ENCODE measurements around the gene RAD21L1. TPM values are rescaled to one million over a fixed set of nuclear protein-coding genes. Genes with fewer than 3 reads are reported as not detected.

The RAD21L1 gene
- total RNA-seq, 1 donor from 2014 or later: not detected

DNA sequence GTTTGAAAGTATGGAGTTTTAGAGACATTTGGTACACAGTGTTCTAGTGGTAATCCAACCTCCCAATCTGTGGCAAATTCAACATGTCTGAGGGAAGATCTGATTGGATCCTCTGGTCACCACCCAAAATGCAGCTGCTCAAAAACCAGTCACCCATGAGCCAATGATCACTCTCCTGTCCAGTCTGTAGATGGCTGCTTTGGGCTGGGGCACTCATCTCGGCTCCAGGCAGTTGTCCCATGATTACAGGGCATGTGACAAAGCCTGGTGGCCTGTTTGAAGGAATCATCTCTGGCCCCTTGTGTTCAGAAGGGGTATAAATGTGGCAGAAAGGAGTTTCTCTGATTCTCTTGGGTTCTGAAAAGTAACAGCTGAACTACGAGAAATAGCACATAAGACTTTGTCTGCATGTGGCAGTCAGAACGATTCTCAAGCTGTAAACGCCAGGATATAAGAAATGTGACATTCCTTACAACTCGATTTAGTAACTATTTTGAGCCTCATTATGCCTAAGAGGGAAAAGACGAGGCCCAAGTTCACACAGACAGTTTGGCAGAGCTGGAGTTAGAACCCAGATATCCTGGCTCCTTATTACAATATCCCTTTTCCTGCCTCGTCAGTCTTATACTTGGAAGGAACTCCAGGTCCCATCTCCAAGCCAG is 26.5 kb upstream of the RAD21L1 start:
- H3K27me3 Mint-ChIP-seq (ENCODE audit: low read depth): peaks cover 4% of the 10 kb centered on the region
- TF ChIP-seq, protein P1, sequence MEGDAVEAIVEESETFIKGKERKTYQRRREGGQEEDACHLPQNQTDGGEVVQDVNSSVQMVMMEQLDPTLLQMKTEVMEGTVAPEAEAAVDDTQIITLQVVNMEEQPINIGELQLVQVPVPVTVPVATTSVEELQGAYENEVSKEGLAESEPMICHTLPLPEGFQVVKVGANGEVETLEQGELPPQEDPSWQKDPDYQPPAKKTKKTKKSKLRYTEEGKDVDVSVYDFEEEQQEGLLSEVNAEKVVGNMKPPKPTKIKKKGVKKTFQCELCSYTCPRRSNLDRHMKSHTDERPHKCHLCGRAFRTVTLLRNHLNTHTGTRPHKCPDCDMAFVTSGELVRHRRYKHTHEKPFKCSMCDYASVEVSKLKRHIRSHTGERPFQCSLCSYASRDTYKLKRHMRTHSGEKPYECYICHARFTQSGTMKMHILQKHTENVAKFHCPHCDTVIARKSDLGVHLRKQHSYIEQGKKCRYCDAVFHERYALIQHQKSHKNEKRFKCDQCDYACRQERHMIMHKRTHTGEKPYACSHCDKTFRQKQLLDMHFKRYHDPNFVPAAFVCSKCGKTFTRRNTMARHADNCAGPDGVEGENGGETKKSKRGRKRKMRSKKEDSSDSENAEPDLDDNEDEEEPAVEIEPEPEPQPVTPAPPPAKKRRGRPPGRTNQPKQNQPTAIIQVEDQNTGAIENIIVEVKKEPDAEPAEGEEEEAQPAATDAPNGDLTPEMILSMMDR (conservative IDR thresholded peaks at IDR 0.05): no peak
- no peak overlapping the region for H3K27ac Mint-ChIP-seq (ENCODE audit: unreplicated experiment)
- H3K4me1 Mint-ChIP-seq: no peaks in the 10 kb centered on the region
- DNase-seq (ENCODE audit: low read depth, low spot score): no peak
- no peak overlapping the region for H3K4me3 Mint-ChIP-seq
- H3K36me3 Mint-ChIP-seq (ENCODE audit: low read depth): no peaks in the 10 kb centered on the region
- no peaks in the 10 kb centered on the region for H3K9me3 Mint-ChIP-seq

- no peak for DNase-seq (ENCODE audit: low read depth, low spot score)
- TF ChIP-seq, protein P1 (conservative IDR thresholded peaks at IDR 0.05): no peak
- H3K4me1 Mint-ChIP-seq: no peaks in the 10 kb centered on the region
- H3K27me3 Mint-ChIP-seq (ENCODE audit: low read depth): peaks cover 4% of the 10 kb centered on the region
- no peak overlapping the region for H3K27ac Mint-ChIP-seq (ENCODE audit: unreplicated experiment)
- H3K36me3 Mint-ChIP-seq (ENCODE audit: low read depth): no peaks in the 10 kb centered on the region
- no peaks in the 10 kb centered on the region for H3K9me3 Mint-ChIP-seq
- no peak overlapping the region for H3K4me3 Mint-ChIP-seq
Measured at GRCh38 chr20:1199964-1200363, 25.9 kb upstream of the RAD21L1 start.

DNA sequence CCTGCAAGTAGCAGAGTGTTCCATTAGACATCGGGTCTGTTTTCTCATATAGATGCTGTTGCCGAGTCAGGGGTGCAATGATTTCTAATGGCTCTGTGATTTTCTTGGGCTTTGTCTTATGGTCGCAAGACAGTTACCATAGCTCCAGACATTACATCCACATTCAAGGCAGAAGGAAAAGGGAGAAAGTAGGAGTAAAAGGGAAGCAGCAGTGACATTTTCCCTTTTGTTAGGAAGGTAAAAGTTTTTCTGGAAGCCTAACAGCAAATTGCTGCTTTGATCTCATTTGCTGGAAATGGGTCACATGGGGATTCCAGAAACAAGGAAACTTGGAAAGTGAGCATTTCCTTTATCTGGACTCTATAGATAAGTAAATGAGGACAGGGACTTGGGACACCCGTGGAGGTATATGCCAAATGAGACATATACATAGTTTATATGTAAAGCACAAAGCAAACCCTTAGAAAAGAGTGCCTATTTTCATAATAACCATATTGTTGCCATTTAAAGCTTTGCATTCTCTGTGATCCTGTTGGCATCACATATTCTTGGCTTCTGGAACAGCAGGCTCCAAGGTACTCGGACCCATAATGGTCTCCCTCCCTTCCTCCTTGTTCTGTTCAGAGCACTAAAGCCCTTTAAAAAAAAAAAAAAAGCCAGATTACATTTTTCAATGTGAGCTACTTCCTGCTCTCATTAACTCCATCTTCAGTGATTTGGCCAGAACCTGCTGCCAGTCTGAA is 22.9 kb upstream of the RAD21L1 start, which contains the start of gene C20orf202:
TSS of gene C20orf202 (plus strand) at position 693 of the 743 bp plus-strand sequence. CDS start 132 bp downstream, outside the sequence.
- no peak within 1 kb of the TSS for H3K4me3 Mint-ChIP-seq
- DNase-seq (ENCODE audit: low read depth, low spot score): no peak
- peaks cover 6% of the 10 kb centered on the region for H3K27me3 Mint-ChIP-seq (ENCODE audit: low read depth)
- TF ChIP-seq, protein P1 (conservative IDR thresholded peaks at IDR 0.05): no peak
- no peak within 1 kb of the TSS for H3K27ac Mint-ChIP-seq (ENCODE audit: unreplicated experiment)
- no peaks in the 10 kb centered on the region for H3K9me3 Mint-ChIP-seq
- no peaks in the 10 kb centered on the region for H3K4me1 Mint-ChIP-seq
- H3K36me3 Mint-ChIP-seq (ENCODE audit: low read depth): no peaks in the 10 kb centered on the region

DNA sequence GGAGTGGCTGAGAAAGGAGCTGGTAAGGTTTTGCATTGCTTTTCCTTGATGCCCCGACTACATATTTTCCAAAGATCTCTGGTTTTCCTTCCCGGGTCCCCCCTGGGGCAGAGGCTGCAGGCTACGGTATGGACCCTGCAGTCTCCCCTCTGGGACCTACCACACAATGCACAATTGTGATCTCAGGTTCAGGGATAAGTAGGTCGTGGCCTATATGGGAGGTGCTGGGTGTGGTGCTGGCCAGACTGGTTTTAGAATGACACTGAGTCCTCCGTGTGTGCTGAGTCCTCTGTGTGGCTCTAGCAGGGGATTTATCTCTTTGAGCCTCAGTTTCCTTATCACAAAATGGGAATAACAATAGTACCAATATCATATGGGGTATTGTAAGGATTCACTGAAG is 22.2 kb upstream of the RAD21L1 start:
- Mint-ChIP-seq H3K27me3 (ENCODE audit: low read depth) (peaks cover 13% of the 10 kb centered on the region), H3K9me3 (no peaks in the 10 kb centered on the region), H3K4me1 (no peaks in the 10 kb centered on the region), H3K27ac (ENCODE audit: unreplicated experiment) (no peak overlapping the region), H3K4me3 (no peak overlapping the region), H3K36me3 (ENCODE audit: low read depth) (no peaks in the 10 kb centered on the region)
- DNase-seq (ENCODE audit: low read depth, low spot score): no peak
- TF ChIP-seq, protein P1 (conservative IDR thresholded peaks at IDR 0.05): no peak

GRCh38 chr20:1204113-1204512 is 21.7 kb upstream of the RAD21L1 start:
- H3K4me1 Mint-ChIP-seq: no peaks in the 10 kb centered on the region
- no peak for DNase-seq (ENCODE audit: low read depth, low spot score)
- TF ChIP-seq, protein P1 (conservative IDR thresholded peaks at IDR 0.05): no peak
- no peaks in the 10 kb centered on the region for H3K9me3 Mint-ChIP-seq
- no peaks in the 10 kb centered on the region for H3K36me3 Mint-ChIP-seq (ENCODE audit: low read depth)
- no peak overlapping the region for H3K4me3 Mint-ChIP-seq
- H3K27ac Mint-ChIP-seq (ENCODE audit: unreplicated experiment): no peak overlapping the region
- peaks cover 18% of the 10 kb centered on the region for H3K27me3 Mint-ChIP-seq (ENCODE audit: low read depth)

All from neural crest cell (in vitro differentiated cells).